ENCODE results near the gene SLC4A4. TPM values are rescaled to one million over a fixed set of nuclear protein-coding genes. Genes with fewer than 3 reads are reported as not detected.
"Not testable (repeated sequence)": the region's sequence is repeated elsewhere in the genome, so short reads cannot be mapped to it uniquely, and the experiment has no call there.

Gene SLC4A4
- total and polyA plus RNA-seq, 4 donors: 3.2 to 78.6 (median 18.6) TPM

DNA sequence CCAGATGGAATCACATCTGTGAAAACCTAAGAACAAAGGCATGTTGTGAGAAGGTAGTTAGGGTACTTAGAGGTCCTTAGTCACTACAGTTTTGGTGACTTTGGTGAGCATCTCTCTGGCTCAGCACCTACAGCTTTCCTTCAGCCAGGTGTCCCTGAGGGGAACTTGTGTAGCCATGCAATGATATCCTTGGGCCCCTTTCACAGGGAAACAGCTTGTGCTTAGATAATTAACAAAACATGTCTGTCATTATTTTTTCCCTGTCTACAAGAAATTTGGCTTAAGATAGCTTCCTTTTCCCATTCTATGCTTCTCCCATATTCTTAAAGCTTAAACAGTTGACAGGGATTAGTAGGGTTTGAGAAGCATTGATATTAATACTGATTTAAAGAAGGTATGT is 63.8 kb downstream of the SLC4A4 start:
- Histone ChIP-seq H3K4me1 (ENCODE audit: control insufficient read depth in 5 of 5, insufficient read depth in 5 of 5, low read length in 5 of 5) (peaks cover 0 to 8% (median 0%) of the 10 kb centered on the region in 5 donors), H3K4me3 (no peak overlapping the region), H3K9me3 (ENCODE audit: control insufficient read depth in 4 of 4, insufficient read depth in 3 of 4, low read length in 3 of 4) (no peaks in the 10 kb centered on the region), H3K27ac (ENCODE audit: low read depth in 1 of 2, low read length in 1 of 2) (no peak overlapping the region), H3K27me3 (ENCODE audit: control insufficient read depth in 3 of 3, insufficient read depth in 3 of 3, low read length in 2 of 3) (no peaks in the 10 kb centered on the region), H3K9ac (ENCODE audit: insufficient read depth in 1 of 2, low read length in 2 of 2) (no peak overlapping the region), H3K36me3 (ENCODE audit: control insufficient read depth in 4 of 4, insufficient read depth in 4 of 4, low read length in 4 of 4) (peaks cover 0 to 4% (median 0%) of the 10 kb centered on the region in 4 donors)
- TF ChIP-seq, protein P1, sequence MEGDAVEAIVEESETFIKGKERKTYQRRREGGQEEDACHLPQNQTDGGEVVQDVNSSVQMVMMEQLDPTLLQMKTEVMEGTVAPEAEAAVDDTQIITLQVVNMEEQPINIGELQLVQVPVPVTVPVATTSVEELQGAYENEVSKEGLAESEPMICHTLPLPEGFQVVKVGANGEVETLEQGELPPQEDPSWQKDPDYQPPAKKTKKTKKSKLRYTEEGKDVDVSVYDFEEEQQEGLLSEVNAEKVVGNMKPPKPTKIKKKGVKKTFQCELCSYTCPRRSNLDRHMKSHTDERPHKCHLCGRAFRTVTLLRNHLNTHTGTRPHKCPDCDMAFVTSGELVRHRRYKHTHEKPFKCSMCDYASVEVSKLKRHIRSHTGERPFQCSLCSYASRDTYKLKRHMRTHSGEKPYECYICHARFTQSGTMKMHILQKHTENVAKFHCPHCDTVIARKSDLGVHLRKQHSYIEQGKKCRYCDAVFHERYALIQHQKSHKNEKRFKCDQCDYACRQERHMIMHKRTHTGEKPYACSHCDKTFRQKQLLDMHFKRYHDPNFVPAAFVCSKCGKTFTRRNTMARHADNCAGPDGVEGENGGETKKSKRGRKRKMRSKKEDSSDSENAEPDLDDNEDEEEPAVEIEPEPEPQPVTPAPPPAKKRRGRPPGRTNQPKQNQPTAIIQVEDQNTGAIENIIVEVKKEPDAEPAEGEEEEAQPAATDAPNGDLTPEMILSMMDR (IDR thresholded peaks at IDR 0.05; ENCODE audit: control extremely low read depth, extremely low read depth): no peak
- ATAC-seq (ENCODE audit: insufficient read depth, low FRiP score): no peak
- DNase-seq: no peak

DNA sequence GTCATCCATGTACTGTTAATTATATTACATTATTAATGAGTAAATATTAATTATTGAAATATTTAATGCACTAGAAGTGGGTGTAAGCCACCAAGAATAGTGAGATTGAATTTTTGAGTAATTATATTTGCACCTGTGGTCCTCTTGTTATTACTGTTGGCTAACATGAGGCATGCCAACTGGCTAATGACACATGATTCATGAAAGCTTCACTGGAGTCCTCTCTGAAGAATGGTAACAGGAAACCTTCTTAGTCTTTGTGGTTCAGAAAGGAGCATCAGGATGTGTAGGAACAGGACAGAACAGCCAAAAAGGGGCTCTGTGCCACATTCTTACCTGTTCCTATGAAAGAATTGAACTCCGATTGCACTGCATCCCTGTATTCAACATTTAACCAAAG is 65.2 kb downstream of the SLC4A4 start:
- H3K4me3 ChIP-seq: no peak overlapping the region
- H3K27ac ChIP-seq (ENCODE audit: low read depth in 1 of 2, low read length in 1 of 2): no peak overlapping the region
- H3K9ac ChIP-seq (ENCODE audit: insufficient read depth in 1 of 2, low read length in 2 of 2): no peak overlapping the region
- H3K36me3 ChIP-seq (ENCODE audit: control insufficient read depth in 4 of 4, insufficient read depth in 4 of 4, low read length in 4 of 4): peaks cover 0 to 4% (median 2%) of the 10 kb centered on the region in 4 donors
- 97 to 98% methylated on average over 1 of the region's 1 CpG for WGBS, 2 donors
- no peaks in the 10 kb centered on the region for H3K27me3 ChIP-seq (ENCODE audit: control insufficient read depth in 3 of 3, insufficient read depth in 3 of 3, low read length in 2 of 3)
- ATAC-seq (ENCODE audit: insufficient read depth, low FRiP score) (no peak), DNase-seq (no peak)
- TF ChIP-seq, protein P1 (IDR thresholded peaks at IDR 0.05; ENCODE audit: control extremely low read depth, extremely low read depth): no peak
- peaks cover 0 to 3% (median 0%) of the 10 kb centered on the region in 4 donors for H3K9me3 ChIP-seq (ENCODE audit: control insufficient read depth in 4 of 4, insufficient read depth in 3 of 4, low read length in 3 of 4)
- peaks cover 0 to 8% (median 0%) of the 10 kb centered on the region in 5 donors for H3K4me1 ChIP-seq (ENCODE audit: control insufficient read depth in 5 of 5, insufficient read depth in 5 of 5, low read length in 5 of 5)

- Histone ChIP-seq H3K9ac (ENCODE audit: insufficient read depth in 1 of 2, low read length in 2 of 2) (no peak overlapping the region), H3K4me1 (ENCODE audit: control insufficient read depth in 5 of 5, insufficient read depth in 5 of 5, low read length in 5 of 5) (peaks cover 0 to 5% (median 0%) of the 10 kb centered on the region in 5 donors), H3K27me3 (ENCODE audit: control insufficient read depth in 3 of 3, insufficient read depth in 3 of 3, low read length in 2 of 3) (no peaks in the 10 kb centered on the region), H3K4me3 (no peak overlapping the region), H3K27ac (ENCODE audit: low read depth in 1 of 2, low read length in 1 of 2) (no peak overlapping the region), H3K36me3 (ENCODE audit: control insufficient read depth in 4 of 4, insufficient read depth in 4 of 4, low read length in 4 of 4) (peaks cover 0 to 4% (median 2%) of the 10 kb centered on the region in 4 donors), H3K9me3 (ENCODE audit: control insufficient read depth in 4 of 4, insufficient read depth in 3 of 4, low read length in 3 of 4) (peaks cover 0 to 5% (median 0%) of the 10 kb centered on the region in 4 donors)
- TF ChIP-seq, protein P1 (IDR thresholded peaks at IDR 0.05; ENCODE audit: control extremely low read depth, extremely low read depth): no peak
- DNase-seq: no peak
- no peak for ATAC-seq (ENCODE audit: insufficient read depth, low FRiP score)
- 81 to 90% methylated on average over 2 of the region's 2 CpGs for WGBS, 2 donors
These were observed 67.0 kb downstream of the SLC4A4 start for GRCh38 chr4:71405791-71406190.

GRCh38 chr4:71406459-71406963 is 67.7 kb downstream of the SLC4A4 start:
- Histone ChIP-seq H3K27ac (ENCODE audit: low read depth in 1 of 2, low read length in 1 of 2) (no peak overlapping the region), H3K9ac (ENCODE audit: insufficient read depth in 1 of 2, low read length in 2 of 2) (no peak overlapping the region), H3K27me3 (ENCODE audit: control insufficient read depth in 3 of 3, insufficient read depth in 3 of 3, low read length in 2 of 3) (no peaks in the 10 kb centered on the region), H3K4me3 (no peak overlapping the region), H3K9me3 (ENCODE audit: control insufficient read depth in 4 of 4, insufficient read depth in 3 of 4, low read length in 3 of 4) (peaks cover 0 to 5% (median 0%) of the 10 kb centered on the region in 4 donors), H3K4me1 (ENCODE audit: control insufficient read depth in 5 of 5, insufficient read depth in 5 of 5, low read length in 5 of 5) (peaks cover 0 to 4% (median under 1%) of the 10 kb centered on the region in 5 donors), H3K36me3 (ENCODE audit: control insufficient read depth in 4 of 4, insufficient read depth in 4 of 4, low read length in 4 of 4) (peaks cover 0 to 4% (median 2%) of the 10 kb centered on the region in 4 donors)
- TF ChIP-seq, protein P1 (IDR thresholded peaks at IDR 0.05; ENCODE audit: control extremely low read depth, extremely low read depth): no peak
- ATAC-seq (ENCODE audit: insufficient read depth, low FRiP score): no peak
- peak in 1 of 3 donors; percentile 37 for DNase-seq
- WGBS, 2 donors: 67 to 82% methylated on average over 1 of the region's 1 CpG

DNA sequence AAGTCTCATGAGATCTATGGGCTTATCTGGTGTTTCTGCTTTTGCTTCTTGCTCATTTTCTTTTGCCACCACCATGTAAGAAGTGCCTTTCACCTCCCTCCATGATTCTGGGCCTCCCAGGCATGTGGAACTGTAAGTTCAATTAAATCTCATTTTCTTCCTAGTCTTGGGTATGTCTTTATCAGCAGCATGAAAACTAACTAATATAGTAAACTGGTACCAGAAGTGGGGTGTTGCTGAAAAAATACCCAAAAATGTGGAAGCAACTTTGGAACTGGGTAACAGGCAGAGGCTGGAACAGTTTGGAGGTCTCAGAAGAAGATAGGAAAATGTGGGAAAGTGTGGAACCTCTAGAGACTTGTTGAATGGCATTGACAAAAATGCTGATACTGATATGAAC is 70.1 kb downstream of the SLC4A4 start:
- DNase-seq; H3K27ac ChIP-seq (ENCODE audit: low read depth in 1 of 2, low read length in 1 of 2); H3K4me3 ChIP-seq: not testable (repeated sequence)

More for the DNA sequence above, 70.1 kb downstream of the SLC4A4 start:
- H3K9ac ChIP-seq (ENCODE audit: insufficient read depth in 1 of 2, low read length in 2 of 2); ATAC-seq (ENCODE audit: insufficient read depth, low FRiP score); H3K27me3 ChIP-seq (ENCODE audit: control insufficient read depth in 3 of 3, insufficient read depth in 3 of 3, low read length in 2 of 3); H3K9me3 ChIP-seq (ENCODE audit: control insufficient read depth in 4 of 4, insufficient read depth in 3 of 4, low read length in 3 of 4); H3K36me3 ChIP-seq (ENCODE audit: control insufficient read depth in 4 of 4, insufficient read depth in 4 of 4, low read length in 4 of 4): not testable (repeated sequence)
- H3K4me1 ChIP-seq (ENCODE audit: control insufficient read depth in 5 of 5, insufficient read depth in 5 of 5, low read length in 5 of 5): peaks cover 0 to 26% (median 2%) of the 10 kb centered on the region in 5 donors

Measured in lung (tissue), 12 donors.